GM23338 (cell line): Measurements from ENCODE around the gene EIF2AK3. TPM values are rescaled to one million over a fixed set of nuclear protein-coding genes. Genes with fewer than 3 reads are reported as not detected.

Source experiments
- ATAC-seq: fragments of 200-7000 bp; cut with Tn5 transposase; 3 replicates; pipeline ENCODE4 v1.9.1; 2020
- DNase-seq: peaks from one replicate; pipeline ENCODE4 v3.0.0-alpha.2; 2015; ENCODE audit warnings: low spot score
- H2AFZ ChIP-seq: fragments of 200-600 bp; sonication (generic); 2 replicates; pipeline ENCODE4 v1.8.0; 2016; ENCODE audit warnings: antibody characterized with exemption, mild to moderate bottlenecking, moderate library complexity
- H3F3A ChIP-seq: fragments of 200-600 bp; sonication (generic); replicated peaks from 2 replicates; pipeline ENCODE4 v1.8.0; 2017; ENCODE audit warnings: antibody characterized with exemption, mixed run types, low read depth
- H3K27ac ChIP-seq: fragments of 200-600 bp; sonication (generic); 2 replicates; pipeline ENCODE4 v1.6.1; 2016; ENCODE audit warnings: low read depth
- H3K27me3 ChIP-seq: fragments of 200-600 bp; sonication (generic); 2 replicates; pipeline ENCODE4 v1.8.0; 2016; ENCODE audit warnings: mild to moderate bottlenecking, mixed run types, moderate library complexity; ENCODE audit not compliant: insufficient read depth
- H3K36me3 ChIP-seq: fragments of 200-600 bp; sonication (generic); 2 replicates; pipeline ENCODE4 v1.8.0; 2016; ENCODE audit warnings: mild to moderate bottlenecking; ENCODE audit not compliant: insufficient read depth
- H3K4me1 ChIP-seq: fragments of 200-600 bp; sonication (generic); 2 replicates; pipeline ENCODE4 v1.8.0; 2016; ENCODE audit warnings: mild to moderate bottlenecking, moderate library complexity; ENCODE audit not compliant: insufficient read depth
- H3K4me2 ChIP-seq: fragments of 200-600 bp; sonication (generic); 2 replicates; pipeline ENCODE4 v1.7.1; 2017; ENCODE audit warnings: mixed run types
- H3K4me3 ChIP-seq: fragments of 200-600 bp; sonication (generic); 2 replicates; pipeline ENCODE4 v1.6.1; 2016; ENCODE audit warnings: mixed run types
- H3K79me2 ChIP-seq: fragments of 200-600 bp; sonication (generic); replicated peaks from 2 replicates; pipeline ENCODE4 v1.8.0; 2017; ENCODE audit warnings: mild to moderate bottlenecking; ENCODE audit not compliant: insufficient read depth
- H3K9me2 ChIP-seq: fragments of 200-600 bp; sonication (generic); 2 replicates; pipeline ENCODE4 v1.8.0; 2017; ENCODE audit not compliant: insufficient read depth
- H4K20me1 ChIP-seq: fragments of 200-600 bp; sonication (generic); replicated peaks from 2 replicates; pipeline ENCODE4 v1.8.0; 2017; ENCODE audit warnings: mild to moderate bottlenecking; ENCODE audit not compliant: insufficient read depth
- H3K27ac Mint-ChIP-seq: 2 replicates; pipeline ENCODE4 v1.8.0; 2020; ENCODE audit warnings: inconsistent platforms, mild to moderate bottlenecking, moderate library complexity, mixed read lengths
- H3K27me3 Mint-ChIP-seq: 3 replicates; pipeline ENCODE4 v1.8.0; 2022; ENCODE audit warnings: low read depth, mild to moderate bottlenecking, moderate library complexity, mixed read lengths, inconsistent platforms; ENCODE audit not compliant: insufficient read depth, poor library complexity
- H3K36me3 Mint-ChIP-seq: 3 replicates; pipeline ENCODE4 v1.8.0; 2021; ENCODE audit warnings: low read depth, mild to moderate bottlenecking, inconsistent platforms, moderate library complexity, mixed read lengths
- H3K4me1 Mint-ChIP-seq: 3 replicates; pipeline ENCODE4 v1.8.0; 2020; ENCODE audit warnings: mild to moderate bottlenecking, inconsistent platforms, mixed read lengths
- H3K4me3 Mint-ChIP-seq: 3 replicates; pipeline ENCODE4 v1.8.0; 2021; ENCODE audit warnings: moderate library complexity, mild to moderate bottlenecking, inconsistent platforms, mixed read lengths
- H3K9me3 Mint-ChIP-seq: 3 replicates; pipeline ENCODE4 v1.8.0; 2020; ENCODE audit warnings: moderate library complexity, mild to moderate bottlenecking, inconsistent platforms, mixed read lengths
- CREB1 ChIP-seq: fragments of 250-450 bp; sonication (Bioruptor Pico); IDR thresholded peaks from 2 replicates; pipeline ENCODE4 v1.5.0; 2020; ENCODE audit warnings: low read depth, mild to moderate bottlenecking, moderate library complexity
- CTCF ChIP-seq, 2 experiments: fragments of 200-600 bp in 1 of 2; sonication (generic) in 1 of 2; conservative IDR thresholded peaks; 2 replicates each; pipeline versions ENCODE4 v1.5.1 to v1.6.1; 2016 to 2017; ENCODE audit warnings: antibody characterized with exemption in 2 of 2, low read depth in 2 of 2, mild to moderate bottlenecking in 2 of 2, moderate library complexity in 1 of 2
- EZH2 ChIP-seq: fragments of 200-600 bp; sonication (generic); IDR thresholded peaks from one replicate; pipeline ENCODE4 v1.8.0; 2017; ENCODE audit warnings: antibody characterized with exemption, mild to moderate bottlenecking, low read depth; ENCODE audit not compliant: unreplicated experiment
- JUNB ChIP-seq: IDR thresholded peaks from one replicate; pipeline ENCODE4 v1.6.1; 2016; ENCODE audit warnings: antibody characterized with exemption; ENCODE audit not compliant: unreplicated experiment
- POLR2AphosphoS5 ChIP-seq: IDR thresholded peaks from 2 replicates; pipeline ENCODE4 v1.6.1; 2016; ENCODE audit warnings: antibody characterized with exemption, low read depth
- REST ChIP-seq: IDR thresholded peaks from one replicate; pipeline ENCODE4 v1.6.1; 2018; ENCODE audit warnings: antibody characterized with exemption; ENCODE audit not compliant: unreplicated experiment
- ZNF462 ChIP-seq: fragments of 250-450 bp; sonication (Bioruptor Pico); IDR thresholded peaks from 2 replicates; pipeline ENCODE4 v1.5.0; 2020; ENCODE audit warnings: mild to moderate bottlenecking, moderate library complexity
- polyA plus RNA-seq: library from polyadenylated mRNA; unstranded; fragments of >200 nt; fragmentation: Nextera tagmentation; extraction: Ambion mirVana; gene quantifications from 2 replicates; pipeline ENCODE4 v1.2.1, GENCODE V29; 2016
- total RNA-seq: library from RNA; depleted of rRNA; stranded (reverse); fragments of >200 nt; shearing (Covaris generic); gene quantifications from 2 replicates; pipeline ENCODE4 v1.2.3, GENCODE V29; 2014

Gene EIF2AK3
- total and polyA plus RNA-seq, 2 experiments from 2014 or later: 5.9 to 24.2 TPM

- no peak for TF ChIP-seq ZNF462
- no peak for TF ChIP-seq REST
- no peak for TF ChIP-seq POLR2AphosphoS5
- TF ChIP-seq EZH2: no peak
- TF ChIP-seq JUNB: no peak
Observed at GRCh38 chr2:88639865-88640264, 12.6 kb upstream of the EIF2AK3 start (continued).

GRCh38 chr2:88638743-88639142 is 11.5 kb upstream of the EIF2AK3 start:
- Mint-ChIP-seq H3K27me3 (peaks cover 3% of the 10 kb centered on the region), H3K4me1 (peaks cover 15% of the 10 kb centered on the region), H3K4me3 (no peak overlapping the region), H3K27ac (no peak overlapping the region), H3K9me3 (peaks cover 7% of the 10 kb centered on the region; the same call in 1 of the 3 replicates), H3K36me3 (peaks cover 3% of the 10 kb centered on the region; the same call in 1 of the 3 replicates)
- DNase-seq (no peak), ATAC-seq (no peak)
- H3K79me2 ChIP-seq: no peaks in the 10 kb centered on the region
- H2AFZ ChIP-seq: no peak overlapping the region
- H3K4me1 ChIP-seq: peaks cover 20% of the 10 kb centered on the region
- no peaks in the 10 kb centered on the region for H3K9me2 ChIP-seq
- H3K36me3 ChIP-seq: no peaks in the 10 kb centered on the region
- H3K27ac ChIP-seq: no peak overlapping the region
- no peaks in the 10 kb centered on the region for H3F3A ChIP-seq
- no peak overlapping the region for H3K4me3 ChIP-seq
- no peak overlapping the region for H3K4me2 ChIP-seq
- no peak for TF ChIP-seq CREB1 (CRISPR knock-in tag)
- TF ChIP-seq POLR2AphosphoS5: no peak
- TF ChIP-seq CTCF (conservative IDR thresholded peaks at IDR 0.05; ENCODE audit: low read depth in 2 of 2): no peak
- H4K20me1 ChIP-seq: no peaks in the 10 kb centered on the region
- no peaks in the 10 kb centered on the region for H3K27me3 ChIP-seq
